H1 (cell line): ENCODE data around the gene TP53I13. TPM values are rescaled to one million over a fixed set of nuclear protein-coding genes. Genes with fewer than 3 reads are reported as not detected.

ENCODE experiments used
- CTCF ChIP-seq, 3 experiments: IDR thresholded peaks; 1 replicate in 2 of 3; 2 replicates in 1 of 3; pipeline versions ENCODE4 v1.5.1 to v1.6.1; 2011; ENCODE audit warnings: low read length in 3 of 3, mild to moderate bottlenecking in 3 of 3, inconsistent platforms in 2 of 3, low read depth in 1 of 3, moderate library complexity in 1 of 3; ENCODE audit not compliant: insufficient read depth in 1 of 3; ENCODE audit errors: control extremely low read depth in 1 of 3
- EP300 ChIP-seq, 2 experiments: IDR thresholded peaks; 1 replicate in 1 of 2; 2 replicates in 1 of 2; pipeline ENCODE4 v1.6.1; 2011 to 2012; ENCODE audit warnings: low read depth in 2 of 2, low read length in 2 of 2, mild to moderate bottlenecking in 2 of 2, borderline replicate concordance in 1 of 2, inconsistent platforms in 1 of 2, moderate library complexity in 1 of 2
- HDAC6 ChIP-seq: IDR thresholded peaks from one replicate; pipeline ENCODE4 v1.7.1; 2012; ENCODE audit warnings: low read depth, mild to moderate bottlenecking, inconsistent platforms, low read length, moderate library complexity
- KDM5A ChIP-seq: fragments of 200-600 bp; IDR thresholded peaks from 2 replicates; pipeline ENCODE4 v1.7.1; 2012; ENCODE audit warnings: mild to moderate bottlenecking, low read length, inconsistent platforms, mixed read lengths
- SP1 ChIP-seq: IDR thresholded peaks from 2 replicates; pipeline ENCODE4 v1.6.1; 2011; ENCODE audit warnings: low read depth, low read length
- SP4 ChIP-seq: IDR thresholded peaks from 2 replicates; pipeline ENCODE4 v1.6.1; 2012; ENCODE audit warnings: low read length, inconsistent platforms
- polyA plus RNA-seq, 7 experiments: library from polyadenylated mRNA; depleted of rRNA in 3 of 7; stranded (reverse) in 5 of 7; unstranded in 2 of 7; fragments of >200 nt in 5 of 7; fragments of 200-250 nt in 2 of 7; gene quantifications; 1 replicate in 5 of 7; 2 replicates in 1 of 7; 4 replicates in 1 of 7; pipeline versions ENCODE4 v1.2.1 to v1.2.3, GENCODE V29; 2011 to 2013; ENCODE audit warnings: missing spikeins in 2 of 7, mixed read lengths in 2 of 7
- total RNA-seq: library from RNA; stranded (reverse); fragmentation: NEBNext Ultra II Directional; extraction: Animal tissue kit (Norgen Biotek cat#: 25700); gene quantifications from 2 replicates; pipeline ENCODE4 v1.2.1, GENCODE V29; 2021
- TF ChIP-seq, protein P1 (sequence below): fragments of 300-600 bp; sonication (generic); IDR thresholded peaks from 2 replicates; pipeline ENCODE4 v1.7.1; 2012; ENCODE audit warnings: low read length, moderate library complexity, mild to moderate bottlenecking, inconsistent platforms; ENCODE audit not compliant: insufficient replicate concordance

Gene TP53I13
- total and polyA plus RNA-seq, 2 of the 8 experiments (the other 6 are each of a cell fraction or from before 2014, with no cell fraction given): 22.4 to 35.7 TPM

- TF ChIP-seq KDM5A: no peak
- TF ChIP-seq, protein P1, sequence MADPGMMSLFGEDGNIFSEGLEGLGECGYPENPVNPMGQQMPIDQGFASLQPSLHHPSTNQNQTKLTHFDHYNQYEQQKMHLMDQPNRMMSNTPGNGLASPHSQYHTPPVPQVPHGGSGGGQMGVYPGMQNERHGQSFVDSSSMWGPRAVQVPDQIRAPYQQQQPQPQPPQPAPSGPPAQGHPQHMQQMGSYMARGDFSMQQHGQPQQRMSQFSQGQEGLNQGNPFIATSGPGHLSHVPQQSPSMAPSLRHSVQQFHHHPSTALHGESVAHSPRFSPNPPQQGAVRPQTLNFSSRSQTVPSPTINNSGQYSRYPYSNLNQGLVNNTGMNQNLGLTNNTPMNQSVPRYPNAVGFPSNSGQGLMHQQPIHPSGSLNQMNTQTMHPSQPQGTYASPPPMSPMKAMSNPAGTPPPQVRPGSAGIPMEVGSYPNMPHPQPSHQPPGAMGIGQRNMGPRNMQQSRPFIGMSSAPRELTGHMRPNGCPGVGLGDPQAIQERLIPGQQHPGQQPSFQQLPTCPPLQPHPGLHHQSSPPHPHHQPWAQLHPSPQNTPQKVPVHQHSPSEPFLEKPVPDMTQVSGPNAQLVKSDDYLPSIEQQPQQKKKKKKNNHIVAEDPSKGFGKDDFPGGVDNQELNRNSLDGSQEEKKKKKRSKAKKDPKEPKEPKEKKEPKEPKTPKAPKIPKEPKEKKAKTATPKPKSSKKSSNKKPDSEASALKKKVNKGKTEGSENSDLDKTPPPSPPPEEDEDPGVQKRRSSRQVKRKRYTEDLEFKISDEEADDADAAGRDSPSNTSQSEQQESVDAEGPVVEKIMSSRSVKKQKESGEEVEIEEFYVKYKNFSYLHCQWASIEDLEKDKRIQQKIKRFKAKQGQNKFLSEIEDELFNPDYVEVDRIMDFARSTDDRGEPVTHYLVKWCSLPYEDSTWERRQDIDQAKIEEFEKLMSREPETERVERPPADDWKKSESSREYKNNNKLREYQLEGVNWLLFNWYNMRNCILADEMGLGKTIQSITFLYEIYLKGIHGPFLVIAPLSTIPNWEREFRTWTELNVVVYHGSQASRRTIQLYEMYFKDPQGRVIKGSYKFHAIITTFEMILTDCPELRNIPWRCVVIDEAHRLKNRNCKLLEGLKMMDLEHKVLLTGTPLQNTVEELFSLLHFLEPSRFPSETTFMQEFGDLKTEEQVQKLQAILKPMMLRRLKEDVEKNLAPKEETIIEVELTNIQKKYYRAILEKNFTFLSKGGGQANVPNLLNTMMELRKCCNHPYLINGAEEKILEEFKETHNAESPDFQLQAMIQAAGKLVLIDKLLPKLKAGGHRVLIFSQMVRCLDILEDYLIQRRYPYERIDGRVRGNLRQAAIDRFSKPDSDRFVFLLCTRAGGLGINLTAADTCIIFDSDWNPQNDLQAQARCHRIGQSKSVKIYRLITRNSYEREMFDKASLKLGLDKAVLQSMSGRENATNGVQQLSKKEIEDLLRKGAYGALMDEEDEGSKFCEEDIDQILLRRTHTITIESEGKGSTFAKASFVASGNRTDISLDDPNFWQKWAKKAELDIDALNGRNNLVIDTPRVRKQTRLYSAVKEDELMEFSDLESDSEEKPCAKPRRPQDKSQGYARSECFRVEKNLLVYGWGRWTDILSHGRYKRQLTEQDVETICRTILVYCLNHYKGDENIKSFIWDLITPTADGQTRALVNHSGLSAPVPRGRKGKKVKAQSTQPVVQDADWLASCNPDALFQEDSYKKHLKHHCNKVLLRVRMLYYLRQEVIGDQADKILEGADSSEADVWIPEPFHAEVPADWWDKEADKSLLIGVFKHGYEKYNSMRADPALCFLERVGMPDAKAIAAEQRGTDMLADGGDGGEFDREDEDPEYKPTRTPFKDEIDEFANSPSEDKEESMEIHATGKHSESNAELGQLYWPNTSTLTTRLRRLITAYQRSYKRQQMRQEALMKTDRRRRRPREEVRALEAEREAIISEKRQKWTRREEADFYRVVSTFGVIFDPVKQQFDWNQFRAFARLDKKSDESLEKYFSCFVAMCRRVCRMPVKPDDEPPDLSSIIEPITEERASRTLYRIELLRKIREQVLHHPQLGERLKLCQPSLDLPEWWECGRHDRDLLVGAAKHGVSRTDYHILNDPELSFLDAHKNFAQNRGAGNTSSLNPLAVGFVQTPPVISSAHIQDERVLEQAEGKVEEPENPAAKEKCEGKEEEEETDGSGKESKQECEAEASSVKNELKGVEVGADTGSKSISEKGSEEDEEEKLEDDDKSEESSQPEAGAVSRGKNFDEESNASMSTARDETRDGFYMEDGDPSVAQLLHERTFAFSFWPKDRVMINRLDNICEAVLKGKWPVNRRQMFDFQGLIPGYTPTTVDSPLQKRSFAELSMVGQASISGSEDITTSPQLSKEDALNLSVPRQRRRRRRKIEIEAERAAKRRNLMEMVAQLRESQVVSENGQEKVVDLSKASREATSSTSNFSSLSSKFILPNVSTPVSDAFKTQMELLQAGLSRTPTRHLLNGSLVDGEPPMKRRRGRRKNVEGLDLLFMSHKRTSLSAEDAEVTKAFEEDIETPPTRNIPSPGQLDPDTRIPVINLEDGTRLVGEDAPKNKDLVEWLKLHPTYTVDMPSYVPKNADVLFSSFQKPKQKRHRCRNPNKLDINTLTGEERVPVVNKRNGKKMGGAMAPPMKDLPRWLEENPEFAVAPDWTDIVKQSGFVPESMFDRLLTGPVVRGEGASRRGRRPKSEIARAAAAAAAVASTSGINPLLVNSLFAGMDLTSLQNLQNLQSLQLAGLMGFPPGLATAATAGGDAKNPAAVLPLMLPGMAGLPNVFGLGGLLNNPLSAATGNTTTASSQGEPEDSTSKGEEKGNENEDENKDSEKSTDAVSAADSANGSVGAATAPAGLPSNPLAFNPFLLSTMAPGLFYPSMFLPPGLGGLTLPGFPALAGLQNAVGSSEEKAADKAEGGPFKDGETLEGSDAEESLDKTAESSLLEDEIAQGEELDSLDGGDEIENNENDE: no peak
- TF ChIP-seq EP300 (IDR thresholded peaks at IDR 0.05; ENCODE audit: borderline replicate concordance in 1 of 2, low read depth in 2 of 2, low read length in 2 of 2): no peak
- TF ChIP-seq CTCF (IDR thresholded peaks at IDR 0.05; ENCODE audit: control extremely low read depth in 1 of 3, insufficient read depth in 1 of 3, low read depth in 1 of 3, low read length in 3 of 3): peak; percentile 46 to 49 (median 48)
- TF ChIP-seq SP1: no peak
- no peak for TF ChIP-seq SP4
- TF ChIP-seq HDAC6: no peak
Observed at GRCh38 chr17:29593591-29594518, 25.4 kb downstream of the TP53I13 start (continued).
